ENCODE measurements around the gene TBX20. TPM values are rescaled to one million over a fixed set of nuclear protein-coding genes. Genes with fewer than 3 reads are reported as not detected.
A peak's percentile ranks its signal among the peaks of the same experiment; 100 is the strongest.

Gene TBX20
- total RNA-seq, 1 donor from 2014 or later = 1.3 TPM

DNA sequence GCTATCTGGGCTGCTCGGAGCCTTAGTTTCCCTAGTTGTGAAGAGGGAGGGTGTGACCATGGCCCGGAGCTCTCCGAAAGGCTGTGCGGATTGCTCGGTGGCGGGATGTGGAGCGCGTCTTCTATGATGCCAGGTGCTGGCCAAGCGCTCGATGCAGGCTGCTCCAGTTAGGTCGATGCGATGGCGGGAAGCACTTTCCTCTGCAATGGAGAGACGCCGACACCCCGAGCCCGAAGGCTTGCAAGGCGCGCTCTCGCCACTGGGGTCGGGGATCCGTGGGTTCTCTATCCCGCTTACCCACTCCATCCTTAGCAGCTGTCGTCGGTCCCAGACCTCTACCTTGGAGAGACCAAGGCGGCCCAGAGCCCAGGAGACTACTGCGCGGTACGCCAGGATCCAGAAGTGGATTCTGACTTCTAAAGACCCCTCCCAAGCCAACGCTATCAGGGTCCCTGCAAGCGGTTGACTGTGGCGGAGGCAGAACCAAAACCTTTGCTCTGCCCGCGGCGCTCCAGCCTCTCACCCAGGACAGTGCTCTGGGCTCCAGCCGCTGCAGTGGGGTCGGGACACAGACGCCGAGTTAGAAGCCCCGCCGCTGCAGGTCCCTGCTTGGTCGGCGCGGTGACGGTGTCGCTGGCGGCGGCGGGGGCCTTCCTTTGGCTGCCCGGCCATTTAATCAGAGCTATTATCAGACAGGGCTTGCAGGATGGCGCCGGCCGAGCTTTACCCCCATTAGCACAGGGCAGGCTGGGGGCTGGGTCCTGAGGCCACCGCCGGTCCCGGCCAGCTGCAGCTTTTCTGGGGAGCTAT lies 7.8 kb upstream of the TBX20 start:
- no peak overlapping the region for H3K4me3 Mint-ChIP-seq (ENCODE audit: unreplicated experiment)
- no peaks in the 10 kb centered on the region for H3K9me3 ChIP-seq (ENCODE audit: insufficient read depth, low read depth, low read length)
- DNase-seq (ENCODE audit: low read depth) (no peak), FAIRE-seq (no peak)
- no peaks in the 10 kb centered on the region for H3K36me3 Mint-ChIP-seq (ENCODE audit: low read depth, unreplicated experiment)
- H3K27me3 ChIP-seq (ENCODE audit: insufficient read depth, low read length) = peaks cover 88% of the 10 kb centered on the region
- no peaks in the 10 kb centered on the region for H4K20me1 ChIP-seq (ENCODE audit: insufficient read depth, low read length)
- no peaks in the 10 kb centered on the region for H3K4me1 Mint-ChIP-seq (ENCODE audit: low read depth, unreplicated experiment)
- no peak overlapping the region for H3K27ac ChIP-seq (ENCODE audit: low read depth, low read length)
- no peaks in the 10 kb centered on the region for H3K4me1 ChIP-seq (ENCODE audit: insufficient read depth, low read length)
- peak overlapping the region; percentile 33 for H3K4me2 ChIP-seq (ENCODE audit: low read length)
- H3K9me3 Mint-ChIP-seq (ENCODE audit: unreplicated experiment) = peaks cover 17% of the 10 kb centered on the region
- H3K79me2 ChIP-seq (ENCODE audit: insufficient read depth, low read length) = no peaks in the 10 kb centered on the region
- H3K9ac ChIP-seq (ENCODE audit: low read length) = no peak overlapping the region
- H3K36me3 ChIP-seq (ENCODE audit: insufficient read depth, low read length) = no peaks in the 10 kb centered on the region
- H2AFZ ChIP-seq (ENCODE audit: low read depth, low read length) = peak overlapping the region; percentile 18
- no peak overlapping the region for H3K4me3 ChIP-seq (ENCODE audit: insufficient read depth, low read depth, low read length)
- no peak overlapping the region for H3K27ac Mint-ChIP-seq (ENCODE audit: unreplicated experiment)
- TF ChIP-seq, protein P1, sequence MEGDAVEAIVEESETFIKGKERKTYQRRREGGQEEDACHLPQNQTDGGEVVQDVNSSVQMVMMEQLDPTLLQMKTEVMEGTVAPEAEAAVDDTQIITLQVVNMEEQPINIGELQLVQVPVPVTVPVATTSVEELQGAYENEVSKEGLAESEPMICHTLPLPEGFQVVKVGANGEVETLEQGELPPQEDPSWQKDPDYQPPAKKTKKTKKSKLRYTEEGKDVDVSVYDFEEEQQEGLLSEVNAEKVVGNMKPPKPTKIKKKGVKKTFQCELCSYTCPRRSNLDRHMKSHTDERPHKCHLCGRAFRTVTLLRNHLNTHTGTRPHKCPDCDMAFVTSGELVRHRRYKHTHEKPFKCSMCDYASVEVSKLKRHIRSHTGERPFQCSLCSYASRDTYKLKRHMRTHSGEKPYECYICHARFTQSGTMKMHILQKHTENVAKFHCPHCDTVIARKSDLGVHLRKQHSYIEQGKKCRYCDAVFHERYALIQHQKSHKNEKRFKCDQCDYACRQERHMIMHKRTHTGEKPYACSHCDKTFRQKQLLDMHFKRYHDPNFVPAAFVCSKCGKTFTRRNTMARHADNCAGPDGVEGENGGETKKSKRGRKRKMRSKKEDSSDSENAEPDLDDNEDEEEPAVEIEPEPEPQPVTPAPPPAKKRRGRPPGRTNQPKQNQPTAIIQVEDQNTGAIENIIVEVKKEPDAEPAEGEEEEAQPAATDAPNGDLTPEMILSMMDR (IDR thresholded peaks at IDR 0.05; ENCODE audit: insufficient read depth, low read depth, low read length) = no peak
- peak; percentile 88 for TF ChIP-seq EZH2 (IDR thresholded peaks at IDR 0.05; ENCODE audit: insufficient read depth, low read length)
- H3K27me3 Mint-ChIP-seq (ENCODE audit: low read depth, unreplicated experiment) = peaks cover 79% of the 10 kb centered on the region

DNA sequence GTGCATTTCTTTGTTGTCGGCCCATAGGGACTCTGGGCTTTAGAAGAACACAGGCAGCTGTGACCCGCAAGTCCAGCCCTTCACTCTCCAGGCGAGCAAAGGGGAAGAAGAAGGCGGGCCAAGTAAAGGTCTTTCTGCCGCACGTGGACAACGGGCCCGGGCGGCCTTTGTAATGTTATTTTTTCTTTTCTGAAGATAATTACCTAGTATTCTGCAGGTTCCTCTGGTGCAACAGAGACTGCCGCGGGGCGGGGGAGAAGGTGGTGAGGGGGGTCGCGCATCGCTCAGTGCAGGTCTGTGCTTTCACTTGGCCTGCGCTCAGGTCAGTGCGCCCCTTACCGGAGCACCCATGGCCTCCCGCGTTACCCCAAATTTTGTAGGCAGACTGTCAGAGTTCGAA lies 7.1 kb upstream of the TBX20 start:
- no peaks in the 10 kb centered on the region for H3K9me3 ChIP-seq (ENCODE audit: insufficient read depth, low read depth, low read length)
- no peaks in the 10 kb centered on the region for H4K20me1 ChIP-seq (ENCODE audit: insufficient read depth, low read length)
- FAIRE-seq = no peak
- H3K4me2 ChIP-seq (ENCODE audit: low read length) = no peak overlapping the region
- no peaks in the 10 kb centered on the region for H3K36me3 Mint-ChIP-seq (ENCODE audit: low read depth, unreplicated experiment)
- H3K79me2 ChIP-seq (ENCODE audit: insufficient read depth, low read length) = no peaks in the 10 kb centered on the region
- H3K4me3 Mint-ChIP-seq (ENCODE audit: unreplicated experiment) = no peak overlapping the region
- DNase-seq (ENCODE audit: low read depth) = no peak
- H3K27me3 Mint-ChIP-seq (ENCODE audit: low read depth, unreplicated experiment) = peaks cover 83% of the 10 kb centered on the region
- no peaks in the 10 kb centered on the region for H3K4me1 Mint-ChIP-seq (ENCODE audit: low read depth, unreplicated experiment)
- H3K4me1 ChIP-seq (ENCODE audit: insufficient read depth, low read length) = no peaks in the 10 kb centered on the region
- H3K36me3 ChIP-seq (ENCODE audit: insufficient read depth, low read length) = no peaks in the 10 kb centered on the region
- H3K4me3 ChIP-seq (ENCODE audit: insufficient read depth, low read depth, low read length) = no peak overlapping the region
- peak overlapping the region; percentile 18 for H3K27ac Mint-ChIP-seq (ENCODE audit: unreplicated experiment)
- H3K27me3 ChIP-seq (ENCODE audit: insufficient read depth, low read length) = peaks cover 93% of the 10 kb centered on the region
- no peak for TF ChIP-seq EZH2 (IDR thresholded peaks at IDR 0.05; ENCODE audit: insufficient read depth, low read length)
- TF ChIP-seq, protein P1 (IDR thresholded peaks at IDR 0.05; ENCODE audit: insufficient read depth, low read depth, low read length) = no peak
- peak overlapping the region; percentile 18 for H2AFZ ChIP-seq (ENCODE audit: low read depth, low read length)
- no peak overlapping the region for H3K27ac ChIP-seq (ENCODE audit: low read depth, low read length)
- no peak overlapping the region for H3K9ac ChIP-seq (ENCODE audit: low read length)
- peaks cover 21% of the 10 kb centered on the region for H3K9me3 Mint-ChIP-seq (ENCODE audit: unreplicated experiment)

DNA sequence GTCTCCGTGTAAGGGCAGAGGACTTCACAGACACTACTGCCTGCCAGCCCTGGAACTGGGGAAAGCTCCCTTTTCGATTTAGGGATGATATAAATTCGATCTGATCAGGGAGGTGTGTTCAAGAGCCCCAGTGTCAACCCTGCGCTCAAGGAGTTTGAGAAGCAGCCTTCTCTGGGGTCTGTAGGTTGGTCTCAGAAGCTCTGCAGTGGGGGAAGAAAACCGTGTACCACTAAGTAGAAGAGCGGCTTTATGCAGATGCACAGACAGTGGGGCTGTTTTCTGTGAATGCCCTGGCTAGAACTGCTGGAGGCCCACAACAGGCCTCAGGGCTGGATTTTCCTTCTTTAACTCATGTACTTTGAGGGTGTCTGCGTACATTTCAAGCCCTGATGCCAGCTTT lies 6.3 kb upstream of the TBX20 start:
- DNase-seq (ENCODE audit: low read depth) = no peak
- Mint-ChIP-seq H3K9me3 (ENCODE audit: unreplicated experiment) (peaks cover 25% of the 10 kb centered on the region), H3K27me3 (ENCODE audit: low read depth, unreplicated experiment) (peaks cover 84% of the 10 kb centered on the region), H3K4me1 (ENCODE audit: low read depth, unreplicated experiment) (no peaks in the 10 kb centered on the region), H3K4me3 (ENCODE audit: unreplicated experiment) (no peak overlapping the region), H3K36me3 (ENCODE audit: low read depth, unreplicated experiment) (no peaks in the 10 kb centered on the region), H3K27ac (ENCODE audit: unreplicated experiment) (no peak overlapping the region)
- no peak overlapping the region for H3K4me3 ChIP-seq (ENCODE audit: insufficient read depth, low read depth, low read length)
- H3K27ac ChIP-seq (ENCODE audit: low read depth, low read length) = no peak overlapping the region
- FAIRE-seq = no peak
- no peaks in the 10 kb centered on the region for H3K9me3 ChIP-seq (ENCODE audit: insufficient read depth, low read depth, low read length)
- no peaks in the 10 kb centered on the region for H4K20me1 ChIP-seq (ENCODE audit: insufficient read depth, low read length)
- H3K4me1 ChIP-seq (ENCODE audit: insufficient read depth, low read length) = no peaks in the 10 kb centered on the region
- H3K9ac ChIP-seq (ENCODE audit: low read length) = no peak overlapping the region
- H3K4me2 ChIP-seq (ENCODE audit: low read length) = no peak overlapping the region
- H3K27me3 ChIP-seq (ENCODE audit: insufficient read depth, low read length) = peaks cover 94% of the 10 kb centered on the region
- no peaks in the 10 kb centered on the region for H3K36me3 ChIP-seq (ENCODE audit: insufficient read depth, low read length)
- TF ChIP-seq, protein P1 (IDR thresholded peaks at IDR 0.05; ENCODE audit: insufficient read depth, low read depth, low read length) = no peak
- TF ChIP-seq EZH2 (IDR thresholded peaks at IDR 0.05; ENCODE audit: insufficient read depth, low read length) = no peak
- H2AFZ ChIP-seq (ENCODE audit: low read depth, low read length) = no peak overlapping the region
- no peaks in the 10 kb centered on the region for H3K79me2 ChIP-seq (ENCODE audit: insufficient read depth, low read length)

All from astrocyte (in vitro differentiated cells and primary cell).